OCI-LY3 (cell line): ENCODE data around the gene NCAM2.

Source experiments
- EZH2phosphoT487 ChIP-seq: fragments of 200-600 bp; shearing (Covaris generic); IDR thresholded peaks from 2 replicates; pipeline ENCODE4 v1.6.1; 2018; ENCODE audit warnings: antibody characterized with exemption, mixed run types, low read depth
- TF ChIP-seq, protein P1 (sequence below): fragments of 200-600, 300-600 bp; sonication (generic); IDR thresholded peaks from 2 replicates; pipeline ENCODE4 v1.5.1; 2014; ENCODE audit warnings: antibody characterized with exemption, low read length, low read depth

DNA sequence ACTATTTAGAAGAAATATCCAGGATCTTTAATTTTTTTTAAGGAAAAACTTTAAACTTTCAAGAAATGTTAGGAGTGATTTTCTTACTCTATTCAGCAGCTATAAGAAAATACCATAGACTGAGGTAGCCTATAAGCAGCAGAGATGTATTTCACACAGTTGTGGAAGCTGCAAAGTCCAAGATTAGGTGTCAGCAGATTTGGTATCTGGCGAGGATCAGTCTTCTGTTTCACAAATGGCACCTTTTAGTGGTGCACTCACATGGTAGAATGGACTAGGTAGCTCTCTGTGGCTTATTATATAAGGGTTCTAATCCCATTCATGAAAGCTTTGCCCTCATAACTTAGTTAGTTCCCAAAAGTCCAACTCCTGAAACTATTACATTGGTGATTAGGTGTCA is 207.4 kb downstream of the NCAM2 start:
- TF ChIP-seq, protein P1, sequence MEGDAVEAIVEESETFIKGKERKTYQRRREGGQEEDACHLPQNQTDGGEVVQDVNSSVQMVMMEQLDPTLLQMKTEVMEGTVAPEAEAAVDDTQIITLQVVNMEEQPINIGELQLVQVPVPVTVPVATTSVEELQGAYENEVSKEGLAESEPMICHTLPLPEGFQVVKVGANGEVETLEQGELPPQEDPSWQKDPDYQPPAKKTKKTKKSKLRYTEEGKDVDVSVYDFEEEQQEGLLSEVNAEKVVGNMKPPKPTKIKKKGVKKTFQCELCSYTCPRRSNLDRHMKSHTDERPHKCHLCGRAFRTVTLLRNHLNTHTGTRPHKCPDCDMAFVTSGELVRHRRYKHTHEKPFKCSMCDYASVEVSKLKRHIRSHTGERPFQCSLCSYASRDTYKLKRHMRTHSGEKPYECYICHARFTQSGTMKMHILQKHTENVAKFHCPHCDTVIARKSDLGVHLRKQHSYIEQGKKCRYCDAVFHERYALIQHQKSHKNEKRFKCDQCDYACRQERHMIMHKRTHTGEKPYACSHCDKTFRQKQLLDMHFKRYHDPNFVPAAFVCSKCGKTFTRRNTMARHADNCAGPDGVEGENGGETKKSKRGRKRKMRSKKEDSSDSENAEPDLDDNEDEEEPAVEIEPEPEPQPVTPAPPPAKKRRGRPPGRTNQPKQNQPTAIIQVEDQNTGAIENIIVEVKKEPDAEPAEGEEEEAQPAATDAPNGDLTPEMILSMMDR = no peak
- TF ChIP-seq EZH2phosphoT487 = no peak
